ENCODE data around the gene XRRA1. TPM values are rescaled to one million over a fixed set of nuclear protein-coding genes. Genes with fewer than 3 reads are reported as not detected.

XRRA1 gene
- total RNA-seq, 1 donor from 2014 or later: 8.9 TPM

DNA sequence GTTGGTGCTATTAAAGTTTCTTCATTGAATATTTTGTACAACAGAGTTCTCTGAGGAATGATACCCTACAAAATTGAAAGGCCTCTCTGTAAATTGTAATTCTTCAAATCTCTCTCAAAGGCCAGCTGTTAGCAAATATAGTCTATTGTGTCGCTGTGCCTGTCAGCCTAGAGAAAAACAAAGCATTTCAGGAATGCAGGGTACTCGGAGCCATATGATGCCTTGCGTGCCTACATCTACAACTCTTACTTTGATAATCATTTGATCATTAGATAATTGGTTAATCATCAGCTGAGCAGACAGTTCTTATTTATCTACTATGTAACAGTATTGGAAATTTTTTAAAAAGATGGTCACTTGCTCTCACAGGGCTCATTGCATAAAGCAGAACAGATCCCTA, 132.9 kb downstream of the XRRA1 start:
- Histone ChIP-seq H3K9ac (ENCODE audit: low read length) (no peak overlapping the region), H3K27ac (ENCODE audit: low read depth, low read length) (no peak overlapping the region), H3K4me3 (ENCODE audit: insufficient read depth, low read depth, low read length) (no peak overlapping the region), H3K79me2 (ENCODE audit: insufficient read depth, low read length) (peaks cover 4% of the 10 kb centered on the region), H3K9me3 (ENCODE audit: insufficient read depth, low read depth, low read length) (no peaks in the 10 kb centered on the region), H4K20me1 (ENCODE audit: insufficient read depth, low read length) (no peaks in the 10 kb centered on the region), H3K36me3 (ENCODE audit: insufficient read depth, low read length) (peaks cover 4% of the 10 kb centered on the region), H3K4me2 (ENCODE audit: low read length) (no peak overlapping the region), H2AFZ (ENCODE audit: low read depth, low read length) (no peak overlapping the region), H3K4me1 (ENCODE audit: insufficient read depth, low read length) (peaks cover 11% of the 10 kb centered on the region), H3K27me3 (ENCODE audit: insufficient read depth, low read length) (no peaks in the 10 kb centered on the region)
- FAIRE-seq (no peak), DNase-seq (ENCODE audit: low read depth) (no peak)
- Mint-ChIP-seq H3K27ac (ENCODE audit: unreplicated experiment) (peak overlapping the region; percentile 22), H3K4me1 (ENCODE audit: low read depth, unreplicated experiment) (peaks cover 22% of the 10 kb centered on the region), H3K27me3 (ENCODE audit: low read depth, unreplicated experiment) (no peaks in the 10 kb centered on the region), H3K36me3 (ENCODE audit: low read depth, unreplicated experiment) (peaks cover 4% of the 10 kb centered on the region), H3K4me3 (ENCODE audit: unreplicated experiment) (no peak overlapping the region), H3K9me3 (ENCODE audit: unreplicated experiment) (no peaks in the 10 kb centered on the region)
- TF ChIP-seq, protein P1, sequence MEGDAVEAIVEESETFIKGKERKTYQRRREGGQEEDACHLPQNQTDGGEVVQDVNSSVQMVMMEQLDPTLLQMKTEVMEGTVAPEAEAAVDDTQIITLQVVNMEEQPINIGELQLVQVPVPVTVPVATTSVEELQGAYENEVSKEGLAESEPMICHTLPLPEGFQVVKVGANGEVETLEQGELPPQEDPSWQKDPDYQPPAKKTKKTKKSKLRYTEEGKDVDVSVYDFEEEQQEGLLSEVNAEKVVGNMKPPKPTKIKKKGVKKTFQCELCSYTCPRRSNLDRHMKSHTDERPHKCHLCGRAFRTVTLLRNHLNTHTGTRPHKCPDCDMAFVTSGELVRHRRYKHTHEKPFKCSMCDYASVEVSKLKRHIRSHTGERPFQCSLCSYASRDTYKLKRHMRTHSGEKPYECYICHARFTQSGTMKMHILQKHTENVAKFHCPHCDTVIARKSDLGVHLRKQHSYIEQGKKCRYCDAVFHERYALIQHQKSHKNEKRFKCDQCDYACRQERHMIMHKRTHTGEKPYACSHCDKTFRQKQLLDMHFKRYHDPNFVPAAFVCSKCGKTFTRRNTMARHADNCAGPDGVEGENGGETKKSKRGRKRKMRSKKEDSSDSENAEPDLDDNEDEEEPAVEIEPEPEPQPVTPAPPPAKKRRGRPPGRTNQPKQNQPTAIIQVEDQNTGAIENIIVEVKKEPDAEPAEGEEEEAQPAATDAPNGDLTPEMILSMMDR (IDR thresholded peaks at IDR 0.05; ENCODE audit: insufficient read depth, low read depth, low read length): no peak
- no peak for TF ChIP-seq EZH2 (IDR thresholded peaks at IDR 0.05; ENCODE audit: insufficient read depth, low read length)

DNA sequence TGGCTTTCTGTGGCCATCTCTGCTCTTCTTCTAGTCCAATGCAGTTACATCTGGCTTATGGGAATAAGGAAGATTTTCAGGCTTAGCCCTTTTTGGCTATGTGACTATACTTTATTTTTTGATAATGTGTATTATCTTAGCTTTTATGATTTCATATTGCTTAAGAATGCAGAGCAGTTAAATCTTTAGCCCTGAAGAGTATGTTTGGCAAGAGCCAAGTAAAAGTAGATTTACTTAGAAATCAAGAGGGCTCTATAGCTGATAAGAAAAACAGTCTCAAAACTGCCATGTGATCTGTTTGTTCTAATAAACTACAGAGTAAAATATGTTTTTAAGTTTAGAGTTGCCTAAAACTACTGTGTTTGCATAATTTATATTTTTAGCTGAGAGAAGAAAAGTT, 139.1 kb downstream of the XRRA1 start:
- Histone ChIP-seq H3K4me2 (ENCODE audit: low read length) (no peak overlapping the region), H3K79me2 (ENCODE audit: insufficient read depth, low read length) (peaks cover 26% of the 10 kb centered on the region), H3K4me1 (ENCODE audit: insufficient read depth, low read length) (no peaks in the 10 kb centered on the region), H3K27ac (ENCODE audit: low read depth, low read length) (no peak overlapping the region), H3K36me3 (ENCODE audit: insufficient read depth, low read length) (peaks cover 4% of the 10 kb centered on the region), H3K4me3 (ENCODE audit: insufficient read depth, low read depth, low read length) (no peak overlapping the region), H3K9ac (ENCODE audit: low read length) (no peak overlapping the region), H3K9me3 (ENCODE audit: insufficient read depth, low read depth, low read length) (no peaks in the 10 kb centered on the region), H2AFZ (ENCODE audit: low read depth, low read length) (no peak overlapping the region), H3K27me3 (ENCODE audit: insufficient read depth, low read length) (no peaks in the 10 kb centered on the region), H4K20me1 (ENCODE audit: insufficient read depth, low read length) (peaks cover 4% of the 10 kb centered on the region)
- no peak for FAIRE-seq
- H3K27me3 Mint-ChIP-seq (ENCODE audit: low read depth, unreplicated experiment): no peaks in the 10 kb centered on the region
- no peak overlapping the region for H3K27ac Mint-ChIP-seq (ENCODE audit: unreplicated experiment)
- no peaks in the 10 kb centered on the region for H3K36me3 Mint-ChIP-seq (ENCODE audit: low read depth, unreplicated experiment)
- H3K4me1 Mint-ChIP-seq (ENCODE audit: low read depth, unreplicated experiment): no peaks in the 10 kb centered on the region
- H3K4me3 Mint-ChIP-seq (ENCODE audit: unreplicated experiment): no peak overlapping the region
- no peak for DNase-seq (ENCODE audit: low read depth)
- no peaks in the 10 kb centered on the region for H3K9me3 Mint-ChIP-seq (ENCODE audit: unreplicated experiment)
- TF ChIP-seq, protein P1 (IDR thresholded peaks at IDR 0.05; ENCODE audit: insufficient read depth, low read depth, low read length): no peak
- no peak for TF ChIP-seq EZH2 (IDR thresholded peaks at IDR 0.05; ENCODE audit: insufficient read depth, low read length)

DNA sequence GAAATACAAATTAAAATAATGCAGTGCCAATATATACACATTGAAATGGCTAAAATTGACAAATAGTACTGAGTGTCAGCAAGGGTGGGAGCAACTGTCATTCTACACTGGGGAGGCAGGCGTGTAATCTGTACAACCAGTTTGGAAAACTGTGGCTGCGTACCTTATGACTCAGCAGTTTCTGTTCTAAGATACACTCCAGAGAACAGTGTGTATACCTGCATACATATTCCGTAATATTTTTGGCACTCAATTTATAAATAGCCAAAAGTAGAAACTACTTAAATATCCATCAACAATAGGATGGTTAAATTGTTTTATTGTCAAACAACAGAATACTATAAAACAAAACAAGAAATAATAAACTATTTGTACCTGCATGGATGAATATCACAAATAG, 142.6 kb downstream of the XRRA1 start:
- Histone ChIP-seq H3K36me3 (ENCODE audit: insufficient read depth, low read length) (peaks cover 4% of the 10 kb centered on the region), H3K4me3 (ENCODE audit: insufficient read depth, low read depth, low read length) (no peak overlapping the region), H3K27me3 (ENCODE audit: insufficient read depth, low read length) (no peaks in the 10 kb centered on the region), H3K79me2 (ENCODE audit: insufficient read depth, low read length) (peaks cover 31% of the 10 kb centered on the region), H3K4me1 (ENCODE audit: insufficient read depth, low read length) (no peaks in the 10 kb centered on the region), H3K9me3 (ENCODE audit: insufficient read depth, low read depth, low read length) (no peaks in the 10 kb centered on the region), H2AFZ (ENCODE audit: low read depth, low read length) (no peak overlapping the region), H4K20me1 (ENCODE audit: insufficient read depth, low read length) (peaks cover 7% of the 10 kb centered on the region), H3K4me2 (ENCODE audit: low read length) (no peak overlapping the region), H3K9ac (ENCODE audit: low read length) (no peak overlapping the region), H3K27ac (ENCODE audit: low read depth, low read length) (no peak overlapping the region)
- Mint-ChIP-seq H3K36me3 (ENCODE audit: low read depth, unreplicated experiment) (peaks cover 4% of the 10 kb centered on the region), H3K27ac (ENCODE audit: unreplicated experiment) (no peak overlapping the region), H3K27me3 (ENCODE audit: low read depth, unreplicated experiment) (no peaks in the 10 kb centered on the region), H3K9me3 (ENCODE audit: unreplicated experiment) (no peaks in the 10 kb centered on the region), H3K4me3 (ENCODE audit: unreplicated experiment) (no peak overlapping the region), H3K4me1 (ENCODE audit: low read depth, unreplicated experiment) (no peaks in the 10 kb centered on the region)
- no peak for DNase-seq (ENCODE audit: low read depth)
- FAIRE-seq: no peak
- TF ChIP-seq, protein P1 (IDR thresholded peaks at IDR 0.05; ENCODE audit: insufficient read depth, low read depth, low read length): no peak
- TF ChIP-seq EZH2 (IDR thresholded peaks at IDR 0.05; ENCODE audit: insufficient read depth, low read length): no peak

Data from astrocyte (in vitro differentiated cells and primary cell).